Progenitor cell of endocrine pancreas (in vitro differentiated cells): ENCODE measurements around the gene CYP4F3. TPM values are rescaled to one million over a fixed set of nuclear protein-coding genes. Genes with fewer than 3 reads are reported as not detected.

Source experiments
- DNase-seq: peaks from one replicate; pipeline ENCODE4 v3.0.0; 2021; ENCODE audit warnings: low spot score; ENCODE audit not compliant: unreplicated experiment
- H3K27ac Mint-ChIP-seq: 2 replicates; pipeline ENCODE4 v1.8.0; 2021; ENCODE audit warnings: mild to moderate bottlenecking, moderate library complexity, mixed read lengths
- H3K27me3 Mint-ChIP-seq: 2 replicates; pipeline ENCODE4 v1.8.0; 2021; ENCODE audit warnings: mixed read lengths
- H3K36me3 Mint-ChIP-seq: 2 replicates; pipeline ENCODE4 v1.8.0; 2022; ENCODE audit warnings: mixed read lengths; ENCODE audit not compliant: insufficient read depth
- H3K4me1 Mint-ChIP-seq: 2 replicates; pipeline ENCODE4 v1.8.0; 2021; ENCODE audit warnings: low read depth, mixed read lengths
- H3K4me3 Mint-ChIP-seq: 2 replicates; pipeline ENCODE4 v1.8.0; 2021; ENCODE audit warnings: low read depth, mild to moderate bottlenecking, moderate library complexity, mixed read lengths
- H3K9me3 Mint-ChIP-seq: 2 replicates; pipeline ENCODE4 v1.8.0; 2021; ENCODE audit warnings: low read depth, mixed read lengths
- total RNA-seq: library from RNA; stranded (reverse); gene quantifications from 2 replicates; pipeline ENCODE4 v1.2.1, GENCODE V29; 2021
- TF ChIP-seq, protein P1 (sequence below): fragments of 200-600 bp; sonication (generic); IDR thresholded peaks from one replicate; pipeline ENCODE4 v1.5.0; 2021; ENCODE audit warnings: antibody characterized with exemption, mild to moderate bottlenecking; ENCODE audit not compliant: unreplicated experiment

The CYP4F3 gene
- total RNA-seq, 1 donor from 2014 or later: not detected

DNA sequence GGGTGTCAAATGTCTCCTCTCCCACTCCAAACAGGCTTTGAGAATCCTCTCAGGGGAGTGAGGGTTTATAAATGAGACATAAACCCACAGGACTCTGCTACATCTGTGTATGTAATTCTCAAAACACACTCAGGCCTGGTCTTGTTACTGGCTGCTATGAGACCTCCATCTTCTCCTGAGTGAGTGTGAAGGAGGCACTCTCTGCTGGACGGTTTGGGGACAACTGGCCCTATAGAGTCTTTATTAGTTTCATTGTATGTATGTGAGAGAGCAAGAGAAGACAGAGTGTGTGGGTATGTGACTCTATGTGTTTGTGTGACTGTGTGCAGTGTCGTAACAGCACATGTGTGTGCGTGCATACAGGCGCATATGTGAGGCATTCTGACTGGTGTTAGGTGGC, 22.6 kb downstream of the CYP4F3 start:
- TF ChIP-seq, protein P1, sequence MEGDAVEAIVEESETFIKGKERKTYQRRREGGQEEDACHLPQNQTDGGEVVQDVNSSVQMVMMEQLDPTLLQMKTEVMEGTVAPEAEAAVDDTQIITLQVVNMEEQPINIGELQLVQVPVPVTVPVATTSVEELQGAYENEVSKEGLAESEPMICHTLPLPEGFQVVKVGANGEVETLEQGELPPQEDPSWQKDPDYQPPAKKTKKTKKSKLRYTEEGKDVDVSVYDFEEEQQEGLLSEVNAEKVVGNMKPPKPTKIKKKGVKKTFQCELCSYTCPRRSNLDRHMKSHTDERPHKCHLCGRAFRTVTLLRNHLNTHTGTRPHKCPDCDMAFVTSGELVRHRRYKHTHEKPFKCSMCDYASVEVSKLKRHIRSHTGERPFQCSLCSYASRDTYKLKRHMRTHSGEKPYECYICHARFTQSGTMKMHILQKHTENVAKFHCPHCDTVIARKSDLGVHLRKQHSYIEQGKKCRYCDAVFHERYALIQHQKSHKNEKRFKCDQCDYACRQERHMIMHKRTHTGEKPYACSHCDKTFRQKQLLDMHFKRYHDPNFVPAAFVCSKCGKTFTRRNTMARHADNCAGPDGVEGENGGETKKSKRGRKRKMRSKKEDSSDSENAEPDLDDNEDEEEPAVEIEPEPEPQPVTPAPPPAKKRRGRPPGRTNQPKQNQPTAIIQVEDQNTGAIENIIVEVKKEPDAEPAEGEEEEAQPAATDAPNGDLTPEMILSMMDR: no peak
- DNase-seq: no peak
- Mint-ChIP-seq H3K9me3 (peaks cover 41% of the 10 kb centered on the region), H3K27me3 (no peaks in the 10 kb centered on the region), H3K4me3 (no peak overlapping the region), H3K4me1 (no peaks in the 10 kb centered on the region), H3K36me3 (peaks cover 3% of the 10 kb centered on the region), H3K27ac (no peak overlapping the region)

DNA sequence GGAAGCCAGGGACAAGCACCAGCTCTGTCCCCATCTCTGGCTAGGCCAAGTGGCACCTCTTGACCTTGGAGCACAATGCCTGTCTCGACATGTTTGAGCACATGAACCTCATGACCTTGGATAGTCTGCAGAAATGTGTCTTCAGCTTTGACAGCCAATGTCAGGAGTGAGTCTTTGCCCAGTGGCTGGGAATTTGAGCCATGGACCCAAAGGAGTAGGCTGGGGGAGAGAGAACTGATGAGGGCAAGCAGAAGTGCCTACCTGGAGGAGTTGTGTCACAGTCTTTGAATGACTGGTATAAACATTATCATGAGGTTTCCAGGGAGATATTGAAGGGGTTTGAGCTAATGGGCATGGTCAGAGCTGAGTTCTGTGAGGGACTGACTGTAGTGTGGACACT, 25.5 kb downstream of the CYP4F3 start:
- Mint-ChIP-seq H3K27me3 (no peaks in the 10 kb centered on the region), H3K27ac (no peak overlapping the region), H3K9me3 (peaks cover 33% of the 10 kb centered on the region), H3K36me3 (peaks cover 5% of the 10 kb centered on the region), H3K4me1 (no peaks in the 10 kb centered on the region), H3K4me3 (no peak overlapping the region)
- TF ChIP-seq, protein P1: no peak
- no peak for DNase-seq

DNA sequence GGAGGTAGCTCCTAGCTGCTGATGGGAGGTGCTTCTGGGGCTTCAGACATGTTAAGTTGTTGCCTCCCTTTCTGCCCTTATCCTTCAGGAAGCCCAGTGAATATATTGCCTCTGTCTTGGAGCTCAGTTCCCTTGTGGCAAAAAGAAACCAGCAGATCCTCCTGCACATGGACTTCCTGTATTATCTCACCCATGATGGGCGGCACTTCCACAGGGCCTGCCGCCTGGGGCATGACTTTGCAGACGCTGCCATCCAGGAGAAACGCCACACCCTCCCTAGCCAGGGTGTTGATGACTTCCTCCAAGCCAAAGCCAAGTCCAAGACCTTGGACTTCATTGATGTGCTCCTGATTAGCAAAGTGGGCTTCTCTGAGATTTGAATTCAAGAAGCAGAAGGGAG, 26.2 kb downstream of the CYP4F3 start:
- no peak overlapping the region for H3K27ac Mint-ChIP-seq
- TF ChIP-seq, protein P1: no peak
- DNase-seq: no peak
- H3K4me3 Mint-ChIP-seq: no peak overlapping the region
- peaks cover 32% of the 10 kb centered on the region for H3K9me3 Mint-ChIP-seq
- H3K36me3 Mint-ChIP-seq: peaks cover 5% of the 10 kb centered on the region
- no peaks in the 10 kb centered on the region for H3K4me1 Mint-ChIP-seq
- no peaks in the 10 kb centered on the region for H3K27me3 Mint-ChIP-seq

DNA sequence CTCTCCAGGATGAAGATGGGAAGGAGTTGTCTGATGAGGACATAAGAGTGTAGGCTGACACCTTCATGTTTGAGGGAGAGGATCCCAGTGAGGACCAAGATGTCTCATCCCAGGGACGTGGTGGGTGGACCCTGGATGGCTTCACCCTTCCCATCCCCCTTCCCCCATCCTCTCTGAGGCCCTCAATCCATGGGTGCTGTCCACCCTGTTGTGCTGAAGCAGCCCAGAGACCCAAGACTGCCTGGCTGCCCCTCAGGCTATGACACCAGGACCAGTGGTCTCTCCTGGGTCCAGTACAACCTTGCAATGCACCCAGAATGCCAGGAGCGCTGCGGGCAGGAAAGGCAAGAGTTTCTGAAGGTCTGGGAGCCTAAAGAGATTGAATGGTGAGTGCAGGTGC, 28.7 kb downstream of the CYP4F3 start:
- DNase-seq: no peak
- H3K4me1 Mint-ChIP-seq: no peaks in the 10 kb centered on the region
- H3K36me3 Mint-ChIP-seq: peaks cover 1% of the 10 kb centered on the region
- H3K27ac Mint-ChIP-seq: no peak overlapping the region
- no peaks in the 10 kb centered on the region for H3K27me3 Mint-ChIP-seq
- peaks cover 19% of the 10 kb centered on the region for H3K9me3 Mint-ChIP-seq
- H3K4me3 Mint-ChIP-seq: no peak overlapping the region
- TF ChIP-seq, protein P1: no peak

DNA sequence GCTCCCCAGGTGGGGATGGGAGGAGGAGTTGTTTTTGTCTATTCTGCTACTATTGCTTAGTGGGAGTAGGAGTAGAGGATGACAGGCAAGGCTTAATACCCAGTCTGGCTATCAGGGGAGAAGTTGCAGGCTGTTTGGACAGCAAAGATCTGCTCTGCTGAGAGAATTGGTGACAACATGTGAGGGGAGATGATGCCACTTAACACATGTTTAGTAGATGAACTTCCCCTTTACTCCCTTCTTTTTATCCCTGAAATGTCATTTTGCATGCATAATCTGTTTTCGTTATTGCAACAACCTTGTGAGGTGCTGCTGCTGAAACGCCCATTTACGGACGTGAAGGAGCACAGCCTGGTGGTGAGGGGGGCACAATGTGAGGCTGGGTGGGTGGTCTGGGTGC, 29.2 kb downstream of the CYP4F3 start:
- Mint-ChIP-seq H3K27ac (no peak overlapping the region), H3K9me3 (peaks cover 23% of the 10 kb centered on the region), H3K36me3 (peaks cover 1% of the 10 kb centered on the region), H3K27me3 (no peaks in the 10 kb centered on the region), H3K4me1 (no peaks in the 10 kb centered on the region), H3K4me3 (no peak overlapping the region)
- no peak for DNase-seq
- TF ChIP-seq, protein P1: no peak
